Gastroesophageal sphincter (tissue), 3 donors: ENCODE data around the gene PHF12.

Experiments
- EP300 ChIP-seq: sonication (generic); formaldehyde crosslinking; IDR thresholded peaks from one replicate; pipeline ENCODE4 v1.6.1; 2017; ENCODE audit warnings: antibody characterized with exemption, mild to moderate bottlenecking
- POLR2A ChIP-seq, 2 donors: fragments of 450-650 bp; IDR thresholded peaks; one replicate each; pipeline ENCODE4 v1.6.1; 2017; ENCODE audit warnings: antibody characterized with exemption in 2 of 2, mild to moderate bottlenecking in 2 of 2, moderate library complexity in 1 of 2
- POLR2AphosphoS5 ChIP-seq: sonication (generic); formaldehyde crosslinking; IDR thresholded peaks from one replicate; pipeline ENCODE4 v1.6.1; 2017; ENCODE audit warnings: antibody characterized with exemption
- TF ChIP-seq, protein P1 (sequence below), 4 experiments: fragments of 200-600 bp in 2 of 4; fragments of 450-650 bp in 2 of 4; sonication (generic) in 1 of 4; IDR thresholded peaks; one replicate each; pipeline ENCODE4 v1.5.1; 2017 to 2019; ENCODE audit warnings: antibody characterized with exemption in 4 of 4, mild to moderate bottlenecking in 2 of 4, moderate library complexity in 2 of 4

DNA sequence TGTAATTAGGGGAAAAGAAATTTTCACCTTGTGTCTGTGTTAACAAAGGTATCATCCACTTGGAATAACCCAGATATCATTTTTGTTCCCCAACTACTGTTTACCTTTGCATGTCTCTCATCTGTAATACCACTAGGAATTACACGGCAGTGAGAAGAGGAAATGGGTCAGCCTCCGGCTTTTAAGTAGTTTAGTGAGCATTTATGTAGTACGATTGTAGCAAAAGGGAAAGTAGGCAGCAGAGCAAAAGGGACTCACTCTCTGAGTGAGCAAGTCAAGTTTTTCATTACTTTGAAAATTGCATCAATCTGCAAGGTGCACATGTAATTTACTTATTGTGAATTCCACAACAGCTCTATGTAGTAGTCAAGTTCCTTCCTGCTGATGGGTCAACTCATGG, 11.2 kb downstream of the PHF12 start:
- no peak for TF ChIP-seq POLR2A (IDR thresholded peaks at IDR 0.05)
- TF ChIP-seq, protein P1, sequence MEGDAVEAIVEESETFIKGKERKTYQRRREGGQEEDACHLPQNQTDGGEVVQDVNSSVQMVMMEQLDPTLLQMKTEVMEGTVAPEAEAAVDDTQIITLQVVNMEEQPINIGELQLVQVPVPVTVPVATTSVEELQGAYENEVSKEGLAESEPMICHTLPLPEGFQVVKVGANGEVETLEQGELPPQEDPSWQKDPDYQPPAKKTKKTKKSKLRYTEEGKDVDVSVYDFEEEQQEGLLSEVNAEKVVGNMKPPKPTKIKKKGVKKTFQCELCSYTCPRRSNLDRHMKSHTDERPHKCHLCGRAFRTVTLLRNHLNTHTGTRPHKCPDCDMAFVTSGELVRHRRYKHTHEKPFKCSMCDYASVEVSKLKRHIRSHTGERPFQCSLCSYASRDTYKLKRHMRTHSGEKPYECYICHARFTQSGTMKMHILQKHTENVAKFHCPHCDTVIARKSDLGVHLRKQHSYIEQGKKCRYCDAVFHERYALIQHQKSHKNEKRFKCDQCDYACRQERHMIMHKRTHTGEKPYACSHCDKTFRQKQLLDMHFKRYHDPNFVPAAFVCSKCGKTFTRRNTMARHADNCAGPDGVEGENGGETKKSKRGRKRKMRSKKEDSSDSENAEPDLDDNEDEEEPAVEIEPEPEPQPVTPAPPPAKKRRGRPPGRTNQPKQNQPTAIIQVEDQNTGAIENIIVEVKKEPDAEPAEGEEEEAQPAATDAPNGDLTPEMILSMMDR (IDR thresholded peaks at IDR 0.05) = no peak
- no peak for TF ChIP-seq EP300
- TF ChIP-seq POLR2AphosphoS5 = no peak
